GM12874 (cell line): ENCODE results near the gene GGPS1.

Experiments used
- TF ChIP-seq, protein P1 (sequence below): IDR thresholded peaks from 2 replicates; pipeline ENCODE4 v1.5.1; 2011; ENCODE audit warnings: low read depth, mild to moderate bottlenecking, control low read depth, low read length, moderate library complexity; ENCODE audit not compliant: insufficient read depth

Gene GGPS1

DNA sequence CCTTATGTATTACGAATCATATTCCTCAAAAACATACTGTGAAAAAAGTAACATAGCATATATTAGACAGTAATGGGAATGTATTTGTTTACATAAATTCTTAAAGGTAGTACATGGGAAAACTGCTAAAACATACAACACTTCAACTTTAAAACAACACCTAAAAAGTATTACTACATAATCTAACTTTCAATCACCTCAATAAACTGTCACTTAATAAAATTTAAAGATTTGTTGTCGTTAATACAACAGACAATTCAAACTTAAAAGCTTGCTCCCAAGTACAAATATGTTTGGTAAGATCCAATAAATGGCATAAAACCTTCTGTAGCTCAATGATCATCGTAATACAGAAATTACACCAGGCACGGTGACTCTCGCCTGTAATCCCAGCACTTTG is 4.1 kb upstream of the GGPS1 start:
- TF ChIP-seq, protein P1, sequence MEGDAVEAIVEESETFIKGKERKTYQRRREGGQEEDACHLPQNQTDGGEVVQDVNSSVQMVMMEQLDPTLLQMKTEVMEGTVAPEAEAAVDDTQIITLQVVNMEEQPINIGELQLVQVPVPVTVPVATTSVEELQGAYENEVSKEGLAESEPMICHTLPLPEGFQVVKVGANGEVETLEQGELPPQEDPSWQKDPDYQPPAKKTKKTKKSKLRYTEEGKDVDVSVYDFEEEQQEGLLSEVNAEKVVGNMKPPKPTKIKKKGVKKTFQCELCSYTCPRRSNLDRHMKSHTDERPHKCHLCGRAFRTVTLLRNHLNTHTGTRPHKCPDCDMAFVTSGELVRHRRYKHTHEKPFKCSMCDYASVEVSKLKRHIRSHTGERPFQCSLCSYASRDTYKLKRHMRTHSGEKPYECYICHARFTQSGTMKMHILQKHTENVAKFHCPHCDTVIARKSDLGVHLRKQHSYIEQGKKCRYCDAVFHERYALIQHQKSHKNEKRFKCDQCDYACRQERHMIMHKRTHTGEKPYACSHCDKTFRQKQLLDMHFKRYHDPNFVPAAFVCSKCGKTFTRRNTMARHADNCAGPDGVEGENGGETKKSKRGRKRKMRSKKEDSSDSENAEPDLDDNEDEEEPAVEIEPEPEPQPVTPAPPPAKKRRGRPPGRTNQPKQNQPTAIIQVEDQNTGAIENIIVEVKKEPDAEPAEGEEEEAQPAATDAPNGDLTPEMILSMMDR: no peak

GRCh38 chr1:235325139-235325538 is 3.2 kb upstream of the GGPS1 start:
- TF ChIP-seq, protein P1: no peak

- TF ChIP-seq, protein P1: no peak
Measured at GRCh38 chr1:235325854-235326253, 2.5 kb upstream of the GGPS1 start.

GRCh38 chr1:235326719-235327558 is 1.4 kb upstream of the GGPS1 start:
- TF ChIP-seq, protein P1: no peak

DNA sequence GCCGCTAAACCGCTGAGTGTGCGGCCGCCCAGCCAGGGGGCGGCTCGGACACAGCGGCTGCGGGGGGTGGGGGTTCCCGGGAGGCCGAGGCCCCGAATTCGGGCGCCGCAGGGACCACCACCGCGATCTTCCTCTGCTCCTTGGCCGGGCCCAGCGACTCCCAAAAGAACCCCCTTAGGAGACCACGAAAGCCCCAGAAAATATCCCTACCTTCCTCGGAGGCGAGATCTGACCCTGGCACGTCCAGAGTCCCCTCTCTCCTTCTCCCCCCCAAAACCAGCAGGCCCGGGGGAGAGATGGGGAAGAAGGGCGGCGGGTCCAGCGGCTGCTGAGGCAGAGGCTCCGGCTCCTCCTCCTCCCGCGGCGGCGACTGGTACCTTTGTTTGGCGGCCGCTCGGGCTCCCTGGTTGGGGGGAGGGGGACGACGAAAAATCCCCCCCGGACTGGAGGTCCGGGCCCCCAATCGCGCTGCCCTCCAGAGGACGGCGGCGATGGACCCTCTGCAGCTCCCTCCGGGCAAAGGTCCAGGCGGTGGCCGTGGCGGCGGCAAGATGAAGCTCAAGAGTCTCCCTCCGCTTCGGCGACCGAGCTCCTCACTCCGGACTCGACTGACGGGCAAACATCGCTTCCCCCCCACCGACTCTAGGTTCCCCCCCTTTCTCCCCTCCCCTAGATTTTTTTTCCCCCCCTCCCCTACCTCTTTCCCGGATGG is 655 bp upstream of the GGPS1 start, which contains the start of gene ARID4B:
ARID4B (minus strand) TSS at position 621 of the 712 bp plus-strand sequence. CDS start 1,260 bp downstream, outside the sequence.
- TF ChIP-seq, protein P1: no peak

- TF ChIP-seq, protein P1: peak; percentile 31; the same call in 1 of the 2 replicates
Measured at GRCh38 chr1:235329139-235329902, 951 bp downstream of the GGPS1 start.

DNA sequence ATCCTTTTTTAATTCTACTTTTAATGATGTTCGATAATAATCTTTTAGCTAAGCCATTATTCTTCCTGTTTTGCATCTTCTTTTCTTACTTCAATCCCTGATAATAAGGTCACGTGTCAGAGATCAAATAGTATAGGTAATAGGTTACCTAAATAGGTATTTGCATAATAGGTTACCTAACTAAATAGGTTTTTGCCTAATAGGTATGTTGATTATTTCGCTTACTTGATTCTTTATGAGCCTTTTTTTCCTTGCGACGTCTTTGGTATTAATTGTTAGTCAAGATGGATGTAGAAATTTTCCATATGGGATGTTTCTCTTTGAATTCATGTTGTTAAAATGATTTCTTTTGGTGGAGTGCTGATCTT is 2.5 kb downstream of the GGPS1 start:
- TF ChIP-seq, protein P1: no peak
